ENCODE results near the gene NFYB.
A peak's percentile ranks its signal among the peaks of the same experiment; 100 is the strongest.
"Not testable (repeated sequence)": the region's sequence is repeated elsewhere in the genome, so short reads cannot be mapped to it uniquely, and the experiment has no call there.

Gene NFYB

GRCh38 chr12:104114834-104115586 is 23.0 kb downstream of the NFYB start:
- not testable (repeated sequence) for DNase-seq (ENCODE audit: low read depth)

GRCh38 chr12:104109446-104110271 is 28.4 kb downstream of the NFYB start:
- no peak for DNase-seq (ENCODE audit: low read depth)

DNA sequence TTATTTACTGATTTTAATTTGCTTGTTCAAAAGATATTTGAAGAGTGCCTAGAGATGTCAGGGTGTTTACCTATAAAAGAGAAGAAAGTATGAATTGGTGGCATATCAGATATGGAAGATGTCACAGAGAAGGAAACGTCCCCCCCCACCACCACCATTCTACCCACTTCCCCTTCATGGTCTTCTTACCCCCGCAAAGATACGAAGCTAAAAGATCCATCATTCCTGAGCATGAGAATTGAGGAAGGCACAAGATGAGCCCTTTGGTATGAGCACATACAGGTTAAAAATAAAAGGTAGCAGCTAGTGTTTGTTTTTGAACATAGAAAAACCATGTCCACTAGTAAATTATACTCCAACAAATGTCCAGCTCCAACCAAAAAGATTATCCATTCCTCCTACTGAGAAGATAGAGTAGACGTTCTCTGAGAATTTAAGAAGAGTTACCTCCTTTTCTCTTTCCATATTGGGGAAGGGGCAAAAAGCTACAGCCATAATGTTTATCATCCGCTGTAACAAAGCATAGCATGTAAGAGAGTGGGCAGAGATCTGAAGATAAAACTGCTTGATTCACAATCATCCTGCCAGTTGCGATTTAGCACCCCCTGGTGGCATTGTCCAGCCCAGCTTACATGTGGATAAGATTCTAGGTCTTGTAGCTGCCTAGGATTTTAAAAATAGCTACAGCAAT is 29.1 kb downstream of the NFYB start:
- peak; percentile 71 for DNase-seq (ENCODE audit: low read depth)

- no peak for DNase-seq (ENCODE audit: low read depth)
These were observed 31.0 kb downstream of the NFYB start for GRCh38 chr12:104106965-104107364.

DNA sequence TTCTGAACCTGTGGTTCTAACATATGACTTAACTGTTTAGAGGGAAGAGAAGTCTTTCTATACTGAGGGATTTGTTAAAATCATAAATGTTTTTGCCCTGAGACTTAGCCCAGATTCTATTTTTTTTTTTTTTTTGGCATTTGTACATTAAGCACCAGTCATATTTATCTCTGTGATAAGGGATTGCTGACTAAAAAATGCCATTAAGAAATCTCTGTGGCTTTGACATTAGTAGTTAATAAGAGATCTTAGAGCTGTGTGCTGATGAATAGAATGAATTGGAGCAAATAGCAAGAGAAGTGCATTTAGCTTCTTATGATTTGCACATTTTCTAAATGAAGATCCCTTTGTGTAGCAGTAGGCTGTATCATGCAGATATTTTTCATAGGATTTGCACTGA is 32.5 kb downstream of the NFYB start:
- no peak for DNase-seq (ENCODE audit: low read depth)

DNA sequence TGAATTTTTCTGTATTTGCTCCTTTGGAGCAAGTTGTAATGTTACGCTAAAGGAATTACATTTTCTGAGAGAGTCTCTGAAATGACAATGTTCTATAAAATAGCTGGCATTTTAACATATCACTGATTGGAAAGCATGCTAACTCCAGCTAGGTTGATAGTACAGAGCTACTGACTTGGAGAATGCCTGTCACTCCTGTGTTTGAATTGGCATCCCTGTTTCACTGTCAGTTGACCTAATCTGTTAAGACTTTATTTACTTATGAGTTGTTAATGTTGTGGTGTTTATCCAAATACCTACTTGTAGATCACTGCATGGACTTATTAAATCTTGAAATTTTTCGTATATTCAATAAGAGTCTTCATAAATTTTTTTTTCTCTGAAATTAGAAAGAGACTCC is 40.1 kb downstream of the NFYB start:
- DNase-seq (ENCODE audit: low read depth) = no peak

- DNase-seq (ENCODE audit: low read depth) = no peak
These were observed 42.7 kb downstream of the NFYB start for GRCh38 chr12:104095289-104095688.

DNA sequence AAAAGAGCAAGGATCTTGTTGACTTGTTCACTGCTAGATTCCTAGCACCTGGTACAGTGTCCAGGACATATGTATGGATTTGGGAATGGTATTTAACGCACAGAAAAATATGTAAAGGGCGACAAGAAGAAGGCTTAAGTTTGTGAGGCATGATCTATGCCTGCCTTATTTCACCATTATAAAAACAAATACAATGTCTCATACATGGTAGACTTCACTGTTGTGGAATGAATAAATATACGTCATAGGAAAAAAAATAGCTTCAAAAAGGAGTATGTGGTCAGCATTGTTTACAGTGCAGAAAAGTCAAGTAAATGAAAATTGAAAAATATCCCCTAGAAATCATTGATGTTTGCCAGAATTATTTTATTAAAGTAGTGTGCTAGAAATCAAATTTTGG is 43.7 kb downstream of the NFYB start:
- DNase-seq (ENCODE audit: low read depth) = peak; percentile 48

DNA sequence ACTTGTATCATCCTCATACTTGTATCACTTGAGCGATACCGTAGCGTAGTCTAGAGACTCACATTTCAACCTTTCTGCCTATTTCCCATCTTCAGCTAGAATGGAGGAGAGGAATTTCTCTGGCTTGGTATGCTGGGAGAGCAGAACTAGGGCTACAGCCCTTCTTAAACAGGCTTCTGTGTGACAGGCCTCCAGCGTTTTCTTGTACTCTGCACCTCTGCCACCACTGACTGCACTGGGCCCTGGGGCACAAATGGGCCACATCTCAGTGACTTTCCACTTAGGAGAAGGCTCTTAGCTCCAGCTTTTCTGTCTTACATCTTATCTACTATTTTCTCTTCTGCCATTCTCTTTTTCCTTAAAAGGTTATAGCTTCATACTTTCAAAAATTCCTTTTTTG is 46.9 kb downstream of the NFYB start:
- DNase-seq (ENCODE audit: low read depth) = no peak

- DNase-seq (ENCODE audit: low read depth) = no peak
These were observed 47.3 kb downstream of the NFYB start for GRCh38 chr12:104090685-104091084.

- DNase-seq (ENCODE audit: low read depth) = no peak
These were observed 54.1 kb downstream of the NFYB start for GRCh38 chr12:104083769-104084475.

DNA sequence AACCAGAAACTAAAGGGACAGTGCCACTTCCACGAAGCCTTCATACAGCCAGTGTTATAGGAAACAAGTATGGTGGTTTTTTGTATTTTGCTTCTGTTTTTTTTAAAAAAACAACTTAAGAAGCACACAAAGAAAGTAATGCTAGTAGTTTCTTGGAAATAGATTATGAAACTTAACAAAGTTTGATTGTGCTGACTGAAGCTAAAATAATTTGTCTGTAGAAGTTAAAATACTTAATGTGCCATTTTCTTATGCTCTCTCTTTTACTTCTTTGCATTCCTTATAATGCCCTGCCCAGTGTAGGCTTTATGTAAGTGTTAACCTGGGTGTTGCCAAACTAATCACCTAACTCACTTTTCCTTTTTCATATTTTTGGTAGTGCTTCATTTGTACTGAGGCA is 57.2 kb downstream of the NFYB start:
- no peak for DNase-seq (ENCODE audit: low read depth)

DNA sequence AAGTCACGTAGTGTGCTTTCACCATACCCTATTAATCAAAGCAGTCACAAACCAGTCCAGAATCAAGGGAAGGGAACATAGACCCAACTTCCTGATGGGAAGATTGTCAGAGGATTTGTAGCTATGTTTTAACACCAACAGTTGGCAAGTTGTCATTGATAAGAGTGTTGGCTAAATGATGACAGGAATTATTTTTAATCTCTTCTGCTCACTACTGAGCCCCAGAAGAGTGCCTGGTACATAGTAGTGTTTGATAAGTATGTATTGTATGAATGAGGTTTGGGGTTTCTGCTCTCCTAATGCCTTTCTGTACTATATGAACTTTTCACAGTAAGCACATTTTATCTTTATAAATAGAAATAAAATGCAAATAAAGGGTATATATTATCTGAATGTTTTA is 59.0 kb downstream of the NFYB start:
- DNase-seq (ENCODE audit: low read depth) = no peak

DNA sequence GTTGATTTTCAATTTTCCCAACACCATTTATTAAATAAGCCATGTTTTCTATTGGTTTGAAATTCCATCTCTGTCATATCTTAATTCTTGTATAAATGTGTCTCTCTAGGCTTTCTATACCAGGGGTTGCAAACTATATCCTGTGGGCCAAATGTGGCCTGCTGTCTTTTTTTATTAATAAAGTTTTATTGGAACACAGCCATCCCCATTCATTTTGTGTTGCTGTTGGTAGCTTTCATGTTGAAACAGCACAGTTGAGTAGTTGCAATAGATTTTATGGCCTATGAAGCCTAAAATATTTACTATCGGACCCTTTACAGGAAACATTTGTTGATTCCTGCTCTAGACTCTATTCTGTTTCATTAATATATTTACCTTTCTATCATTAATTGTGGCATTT is 64.3 kb downstream of the NFYB start:
- no peak for DNase-seq (ENCODE audit: low read depth)

DNA sequence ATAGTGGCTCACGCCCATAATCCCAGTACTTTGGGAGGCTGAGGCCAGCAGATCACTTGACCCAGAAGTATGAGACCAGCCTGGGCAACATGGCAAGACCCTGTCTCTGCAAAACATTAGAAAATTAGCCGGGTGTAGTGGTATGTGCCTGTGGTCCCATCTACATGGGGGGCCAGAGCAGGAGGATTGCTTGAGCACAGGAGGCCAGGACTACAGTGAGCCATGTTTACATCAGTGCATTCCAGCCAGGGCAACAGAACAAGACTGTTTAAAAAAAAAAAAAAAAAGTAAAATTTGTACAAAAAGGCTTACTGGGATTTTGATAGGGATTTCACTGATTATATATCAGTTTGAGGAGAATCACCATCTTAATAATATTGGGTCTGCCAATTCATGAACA is 65.9 kb downstream of the NFYB start:
- DNase-seq (ENCODE audit: low read depth) = no peak

Data from fibroblast of gingiva (primary cell).